Stimulated activated CD8-positive, alpha-beta memory T cell treated with anti-CD3 and anti-CD28 coated beads, Interleukin-12 subunit alpha, Interleukin-12 subunit beta, amount 100 ng/mL, for 24 hours (primary cell): ENCODE measurements around the gene HIGD1A.

Experiments used
- DNase-seq: peaks from one replicate; pipeline ENCODE4 v3.0.0-alpha.2; 2020; ENCODE audit errors: extremely low read depth

The HIGD1A gene

GRCh38 chr3:42735019-42735418, 69.3 kb downstream of the HIGD1A start:
- DNase-seq: no peak

GRCh38 chr3:42734263-42734860, 69.9 kb downstream of the HIGD1A start:
- DNase-seq: no peak

- DNase-seq: no peak
Observed at GRCh38 chr3:42733501-42734262, 70.6 kb downstream of the HIGD1A start.
